GM12878 (cell line): ENCODE measurements around the gene FLOT1. TPM values are rescaled to one million over a fixed set of nuclear protein-coding genes. Genes with fewer than 3 reads are reported as not detected.

ENCODE experiments used
- ATAC-seq: fragments of 200-7000 bp; cut with Tn5 transposase; 3 replicates; pipeline ENCODE4 v1.9.1; 2020; ENCODE audit warnings: mild to moderate bottlenecking, moderate library complexity
- BruUV-seq: library from RNA; stranded (reverse); fragments of 400-500 nt; replicated peaks from 2 replicates; lab custom pipeline; 2021; lab: Mats Ljungman, UMichigan
- CTCF ChIA-PET: fragments of 300-600 bp; sonication (Branson Sonifier 250); formaldehyde crosslinking; extraction: SDS; loops from one replicate; lab custom pipeline; 2021; ENCODE audit warnings: inconsistent platforms; lab: Yijun Ruan, JAX
- POLR2A ChIA-PET: fragments of 350-600 bp; formaldehyde crosslinking; extraction: SDS; loops from one replicate; lab custom pipeline; 2021; ENCODE audit warnings: inconsistent platforms; lab: Charles Lee
- RAD21 ChIA-PET: fragments of 300-600 bp; sonication (Branson Sonifier 250); formaldehyde crosslinking; loops from one replicate; lab custom pipeline; 2023; ENCODE audit warnings: antibody characterized with exemption; ENCODE audit not compliant: unreplicated experiment; lab: Charles Lee
- SMC1A ChIA-PET: fragments of 300-600 bp; sonication (Branson Sonifier 250); formaldehyde crosslinking; loops from one replicate; lab custom pipeline; 2023; ENCODE audit not compliant: unreplicated experiment, uncharacterized antibody; lab: Charles Lee
- DNase-seq: peaks from one replicate; pipeline ENCODE4 v3.0.0-alpha.2; 2011; ENCODE audit warnings: low read depth, low spot score
- FAIRE-seq: peaks from 3 replicates; lab custom pipeline; 2011; peaks lifted over from hg19 to GRCh38; lab: Jason Lieb, UNC
- H2AFZ ChIP-seq: 2 replicates; pipeline ENCODE4 v1.6.0; 2011; ENCODE audit warnings: low read depth, low read length, control low read depth; ENCODE audit not compliant: control insufficient read depth
- H3K27ac ChIP-seq: 2 replicates; pipeline ENCODE4 v1.5.1; 2011; ENCODE audit warnings: control low read depth; ENCODE audit not compliant: control insufficient read depth, insufficient read depth
- H3K27me3 ChIP-seq, 2 experiments: replicated peaks in 1 of 2; 2 replicates each; pipeline versions ENCODE4 v1.6.0 to v1.6.1; 2011; ENCODE audit warnings: low read length in 1 of 2; ENCODE audit not compliant: control insufficient read depth in 2 of 2, insufficient read depth in 2 of 2
- H3K36me3 ChIP-seq, 2 experiments: 2 replicates each; pipeline ENCODE4 v1.5.1; 2011; ENCODE audit warnings: low read length in 1 of 2; ENCODE audit not compliant: control insufficient read depth in 2 of 2, insufficient read depth in 2 of 2
- H3K4me1 ChIP-seq: 2 replicates; pipeline ENCODE4 v1.6.1; 2011; ENCODE audit warnings: mild to moderate bottlenecking, low read length, moderate library complexity, mixed read lengths; ENCODE audit not compliant: control insufficient read depth, insufficient read depth
- H3K4me2 ChIP-seq: 2 replicates; pipeline ENCODE4 v1.6.0; 2011; ENCODE audit warnings: control low read depth; ENCODE audit not compliant: control insufficient read depth, insufficient read depth
- H3K4me3 ChIP-seq: fragments of 200-600 bp; sonication (generic); 2 replicates; pipeline ENCODE4 v1.5.1; 2016
- H3K79me2 ChIP-seq: 2 replicates; pipeline ENCODE4 v1.6.0; 2011; ENCODE audit warnings: low read length; ENCODE audit not compliant: control insufficient read depth, insufficient read depth
- H3K9ac ChIP-seq: 2 replicates; pipeline ENCODE4 v1.8.0; 2011; ENCODE audit warnings: low read length, control low read depth, mixed read lengths; ENCODE audit not compliant: control insufficient read depth, insufficient read depth
- H3K9me3 ChIP-seq: replicated peaks from 3 replicates; pipeline ENCODE4 v1.5.1; 2011; ENCODE audit warnings: mild to moderate bottlenecking, low read length; ENCODE audit not compliant: control insufficient read depth, insufficient read depth
- H4K20me1 ChIP-seq: 2 replicates; pipeline ENCODE4 v1.6.0; 2011; ENCODE audit not compliant: control insufficient read depth, insufficient read depth
- BCL3 ChIP-seq: IDR thresholded peaks from 2 replicates; pipeline ENCODE4 v1.6.1; 2011; ENCODE audit warnings: borderline replicate concordance, low read depth, mild to moderate bottlenecking, moderate library complexity, low read length; ENCODE audit not compliant: insufficient read depth, poor library complexity, severe bottlenecking
- E4F1 ChIP-seq: fragments of 450-650 bp; IDR thresholded peaks from 2 replicates; pipeline ENCODE4 v1.6.1; 2018; ENCODE audit warnings: borderline replicate concordance, mild to moderate bottlenecking; ENCODE audit not compliant: partially characterized antibody
- IKZF1 ChIP-seq: fragments of 450-650 bp; conservative IDR thresholded peaks from 2 replicates; pipeline ENCODE4 v1.6.1; 2017; ENCODE audit warnings: antibody characterized with exemption, mild to moderate bottlenecking
- JUND ChIP-seq: IDR thresholded peaks from 2 replicates; pipeline ENCODE4 v1.6.1; 2012; ENCODE audit warnings: low read depth, mild to moderate bottlenecking, low read length, improper control_type of control experiment, moderate library complexity
- KAT2A ChIP-seq: conservative IDR thresholded peaks from 2 replicates; pipeline ENCODE4 v1.6.1; 2011; ENCODE audit warnings: low read depth, low read length; ENCODE audit not compliant: control insufficient read depth
- MEF2A ChIP-seq: IDR thresholded peaks from 2 replicates; pipeline ENCODE4 v1.6.1; 2011; ENCODE audit warnings: low read depth, mild to moderate bottlenecking, low read length, moderate library complexity; ENCODE audit not compliant: insufficient read depth
- NBN ChIP-seq: fragments of 450-650 bp; IDR thresholded peaks from 2 replicates; pipeline ENCODE4 v1.6.1; 2016
- NFIC ChIP-seq: IDR thresholded peaks from 2 replicates; pipeline ENCODE4 v1.6.1; 2012; ENCODE audit warnings: low read depth, mild to moderate bottlenecking, inconsistent platforms, low read length, moderate library complexity
- NKRF ChIP-seq: fragments of 450-650 bp; conservative IDR thresholded peaks from 2 replicates; pipeline ENCODE4 v1.6.1; 2017; ENCODE audit warnings: mild to moderate bottlenecking, moderate library complexity
- NR2C1 ChIP-seq: fragments of 450-650 bp; IDR thresholded peaks from 2 replicates; pipeline ENCODE4 v1.6.1; 2017; ENCODE audit warnings: antibody characterized with exemption, mild to moderate bottlenecking, moderate library complexity
- PAX8 ChIP-seq: fragments of 450-650 bp; IDR thresholded peaks from 2 replicates; pipeline ENCODE4 v1.6.1; 2017; ENCODE audit warnings: mild to moderate bottlenecking, moderate library complexity
- RBBP5 ChIP-seq: fragments of 200-600 bp; sonication (generic); conservative IDR thresholded peaks from 2 replicates; pipeline ENCODE4 v1.6.1; 2016
- SUPT20H ChIP-seq: IDR thresholded peaks from 2 replicates; pipeline ENCODE4 v1.6.1; 2011; ENCODE audit warnings: low read depth, mild to moderate bottlenecking, low read length, moderate library complexity, borderline replicate concordance; ENCODE audit not compliant: control insufficient read depth
- TCF7 ChIP-seq: IDR thresholded peaks from 2 replicates; pipeline ENCODE4 v1.6.1; 2014; ENCODE audit warnings: antibody characterized with exemption, borderline replicate concordance
- WGBS: methylation state at CpG from one replicate; pipeline ENCODE4 v1.1.6; 2016; ENCODE audit warnings: low lambda C conversion rate; ENCODE audit not compliant: insufficient replicate concordance, insufficient coverage; ENCODE audit errors: missing lambda C conversion rate; 5-methylcytosine and 5-hydroxymethylcytosine counted together
- in situ Hi-C: fragments of 300-500 bp; cut with MboI; formaldehyde crosslinking; loops from 9 replicates; pipeline ENCODE4 v1.14.3; 2018; ENCODE audit warnings: mixed read lengths
- intact Hi-C: fragments of 100-400 bp; cut with micrococcal nuclease; formaldehyde crosslinking; loops from one replicate; pipeline ENCODE4 v1.14.2; 2022; ENCODE audit not compliant: unreplicated experiment
- polyA plus RNA-seq, 11 experiments: library from polyadenylated mRNA; depleted of rRNA in 4 of 11; unstranded in 6 of 11; stranded (reverse) in 5 of 11; fragments of >200 nt; fragmentation: Nextera tagmentation in 4 of 11; fragmentation: Illumina TruSeq in 1 of 11; extraction: Ambion mirVana in 4 of 11; extraction: Trizol in 1 of 11; gene quantifications; 1 replicate in 1 of 11; 2 replicates in 10 of 11; pipeline versions ENCODE4 v1.2.1 to v1.2.3, GENCODE V29; 2011 to 2016; ENCODE audit warnings: inconsistent platforms in 2 of 11, missing spikeins in 2 of 11, low read depth in 1 of 11
- total RNA-seq, 4 experiments: library from RNA; depleted of rRNA in 3 of 4; stranded (reverse); fragments of >200 nt in 3 of 4; fragmentation: Illumina TruSeq in 1 of 4; extraction: Trizol in 1 of 4; gene quantifications; 2 replicates each; pipeline versions ENCODE4 v1.2.1 to v1.2.3, GENCODE V29; 2013 to 2021

The FLOT1 gene
- total and polyA plus RNA-seq, 10 of the 15 experiments (the other 5 are each of a cell fraction or from before 2014, with no cell fraction given): 12.3 to 153 (median 112) TPM

GRCh38 chr6:30749554-30750378 is 7.3 kb upstream of the FLOT1 start (continued):
- no peak for TF ChIP-seq MEF2A
- no peak for TF ChIP-seq NBN
- no peak for TF ChIP-seq TCF7
- TF ChIP-seq NFIC: no peak
- TF ChIP-seq KAT2A: no peak

GRCh38 chr6:30748851-30749540 is 6.5 kb upstream of the FLOT1 start:
- Histone ChIP-seq H3K4me3 (no peak overlapping the region), H2AFZ (no peak overlapping the region), H3K4me1 (peaks cover 4% of the 10 kb centered on the region; the same call in 1 of the 2 replicates), H3K27ac (no peak overlapping the region), H3K9ac (no peak overlapping the region), H3K36me3 (no peaks in the 10 kb centered on the region), H3K27me3 (no peaks in the 10 kb centered on the region), H3K79me2 (peaks cover 4% of the 10 kb centered on the region; the same call in 1 of the 2 replicates), H3K9me3 (no peaks in the 10 kb centered on the region), H3K4me2 (no peak overlapping the region), H4K20me1 (no peaks in the 10 kb centered on the region)
- WGBS: 45% methylated on average over 8 of the region's 8 CpGs
- DNase-seq (no peak), FAIRE-seq (no peak), ATAC-seq (no peak)
- BruUV-seq: no TSS peak
- intact Hi-C loops (no loop called here), in situ Hi-C loops (no loop called here)
- ChIA-PET RAD21 (no interaction called here), CTCF (interaction anchor here (1.4 kb wide), 1 partner anchor 11 kb away, joined by 5 read pairs; no protein-coding TSS in a partner anchor), SMC1A (interaction anchor here (0.7 to 1.4 kb wide), 2 partner anchors 10 to 66 kb away, joined by 3 to 5 read pairs; no protein-coding TSS in a partner anchor), POLR2A (interaction anchor here (0.6 kb wide), 1 partner anchor 18 kb away, joined by 4 read pairs; no protein-coding TSS in a partner anchor)
- no peak for TF ChIP-seq BCL3
- no peak for TF ChIP-seq NR2C1
- no peak for TF ChIP-seq E4F1
- TF ChIP-seq RBBP5: no peak
- no peak for TF ChIP-seq PAX8
- no peak for TF ChIP-seq IKZF1
- TF ChIP-seq SUPT20H: no peak
- TF ChIP-seq JUND: no peak
- no peak for TF ChIP-seq NKRF
- TF ChIP-seq TCF7: no peak
